ENCODE data around the gene DAB2IP.

- TF ChIP-seq, protein P1, sequence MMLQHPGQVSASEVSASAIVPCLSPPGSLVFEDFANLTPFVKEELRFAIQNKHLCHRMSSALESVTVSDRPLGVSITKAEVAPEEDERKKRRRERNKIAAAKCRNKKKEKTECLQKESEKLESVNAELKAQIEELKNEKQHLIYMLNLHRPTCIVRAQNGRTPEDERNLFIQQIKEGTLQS (IDR thresholded peaks at IDR 0.05) = no peak
- TF ChIP-seq, protein P2, sequence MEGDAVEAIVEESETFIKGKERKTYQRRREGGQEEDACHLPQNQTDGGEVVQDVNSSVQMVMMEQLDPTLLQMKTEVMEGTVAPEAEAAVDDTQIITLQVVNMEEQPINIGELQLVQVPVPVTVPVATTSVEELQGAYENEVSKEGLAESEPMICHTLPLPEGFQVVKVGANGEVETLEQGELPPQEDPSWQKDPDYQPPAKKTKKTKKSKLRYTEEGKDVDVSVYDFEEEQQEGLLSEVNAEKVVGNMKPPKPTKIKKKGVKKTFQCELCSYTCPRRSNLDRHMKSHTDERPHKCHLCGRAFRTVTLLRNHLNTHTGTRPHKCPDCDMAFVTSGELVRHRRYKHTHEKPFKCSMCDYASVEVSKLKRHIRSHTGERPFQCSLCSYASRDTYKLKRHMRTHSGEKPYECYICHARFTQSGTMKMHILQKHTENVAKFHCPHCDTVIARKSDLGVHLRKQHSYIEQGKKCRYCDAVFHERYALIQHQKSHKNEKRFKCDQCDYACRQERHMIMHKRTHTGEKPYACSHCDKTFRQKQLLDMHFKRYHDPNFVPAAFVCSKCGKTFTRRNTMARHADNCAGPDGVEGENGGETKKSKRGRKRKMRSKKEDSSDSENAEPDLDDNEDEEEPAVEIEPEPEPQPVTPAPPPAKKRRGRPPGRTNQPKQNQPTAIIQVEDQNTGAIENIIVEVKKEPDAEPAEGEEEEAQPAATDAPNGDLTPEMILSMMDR (IDR thresholded peaks at IDR 0.05; ENCODE audit: low read depth, low read length, missing input control) = no peak
- TF ChIP-seq GABPA (IDR thresholded peaks at IDR 0.05 in 1 of 2, conservative IDR thresholded peaks at IDR 0.05 in 1 of 2) (no peak), EGR1 (IDR thresholded peaks at IDR 0.05; ENCODE audit: low read depth in 2 of 2) (no peak), SP1 (IDR thresholded peaks at IDR 0.05) (no peak), RAD21 (IDR thresholded peaks at IDR 0.05) (no peak), TAF1 (conservative IDR thresholded peaks at IDR 0.05) (no peak), ZBTB33 (IDR thresholded peaks at IDR 0.05) (no peak), NR2F2 (IDR thresholded peaks at IDR 0.05) (no peak), MAX (IDR thresholded peaks at IDR 0.05) (no peak)
Observed at GRCh38 chr9:121703014-121703734, 51.7 kb downstream of the DAB2IP start.

Measured in liver (tissue), 3 donors.